HepG2 (cell line): ENCODE measurements around the gene PGPEP1. TPM values are rescaled to one million over a fixed set of nuclear protein-coding genes. Genes with fewer than 3 reads are reported as not detected.

Experiments
- AFF4 ChIP-seq: sonication (generic); formaldehyde crosslinking; IDR thresholded peaks from 2 replicates; pipeline ENCODE4 v1.4.0; 2020; ENCODE audit warnings: missing genetic modification reagents
- AGO2 ChIP-seq: fragments of 200-400 bp; formaldehyde crosslinking; optimal IDR thresholded peaks from 2 replicates; pipeline ENCODE3; 2017; ENCODE audit warnings: mild to moderate bottlenecking, low read depth, low read length, moderate library complexity
- ARHGAP35 ChIP-seq: sonication (generic); formaldehyde crosslinking; IDR thresholded peaks from 2 replicates; pipeline ENCODE4 v1.9.0; 2022; ENCODE audit warnings: mild to moderate bottlenecking, inconsistent platforms, moderate library complexity, missing genetic modification reagents, borderline replicate concordance
- BRF2 ChIP-seq: sonication (generic); formaldehyde crosslinking; IDR thresholded peaks from 2 replicates; pipeline ENCODE4 v1.8.1; 2022; ENCODE audit warnings: mild to moderate bottlenecking, missing genetic modification reagents
- DMAP1 ChIP-seq: IDR thresholded peaks from 2 replicates; pipeline ENCODE4 v1.6.1; 2016
- GRHL1 ChIP-seq: sonication (generic); formaldehyde crosslinking; conservative IDR thresholded peaks from 2 replicates; pipeline ENCODE4 v1.8.0; 2022; ENCODE audit warnings: missing genetic modification reagents
- HCFC1 ChIP-seq: fragments of 150-350 bp; IDR thresholded peaks from 2 replicates; pipeline ENCODE4 v1.6.1; 2014; ENCODE audit warnings: low read depth, low read length
- JARID2 ChIP-seq: sonication (generic); formaldehyde crosslinking; IDR thresholded peaks from 2 replicates; pipeline ENCODE4 v1.8.1; 2023; ENCODE audit warnings: missing genetic modification reagents, inconsistent platforms; ENCODE audit not compliant: insufficient replicate concordance
- MATR3 ChIP-seq: sonication (generic); formaldehyde crosslinking; IDR thresholded peaks from 2 replicates; pipeline ENCODE4 v1.4.0; 2020; ENCODE audit warnings: missing genetic modification reagents
- NCOA5 ChIP-seq: sonication (generic); formaldehyde crosslinking; IDR thresholded peaks from 2 replicates; pipeline ENCODE4 v1.4.0; 2020; ENCODE audit warnings: missing genetic modification reagents
- NFATC3 ChIP-seq: sonication (generic); formaldehyde crosslinking; IDR thresholded peaks from 2 replicates; pipeline ENCODE4 v1.5.1; 2020; ENCODE audit warnings: mild to moderate bottlenecking, missing genetic modification reagents
- NR2C2 ChIP-seq: sonication (generic); formaldehyde crosslinking; IDR thresholded peaks from 2 replicates; pipeline ENCODE4 v1.4.0; 2020; ENCODE audit warnings: missing genetic modification reagents, mild to moderate bottlenecking, moderate library complexity, borderline replicate concordance
- PCBP2 ChIP-seq: fragments of 200-400 bp; formaldehyde crosslinking; optimal IDR thresholded peaks from 2 replicates; pipeline ENCODE3; 2018; ENCODE audit warnings: low read length, low read depth; ENCODE audit not compliant: poor library complexity, severe bottlenecking
- U2AF2 ChIP-seq: fragments of 200-400 bp; formaldehyde crosslinking; IDR thresholded peaks from 2 replicates; pipeline ENCODE4 v1.6.1; 2017; ENCODE audit warnings: low read depth, mild to moderate bottlenecking, low read length
- ZFYVE20 ChIP-seq: sonication (generic); formaldehyde crosslinking; IDR thresholded peaks from 2 replicates; pipeline ENCODE4 v1.8.0; 2023; ENCODE audit warnings: low read depth, mild to moderate bottlenecking, moderate library complexity, missing genetic modification reagents, borderline replicate concordance
- ZNF274 ChIP-seq: sonication (generic); formaldehyde crosslinking; IDR thresholded peaks from 2 replicates; pipeline ENCODE4 v1.5.1; 2020; ENCODE audit warnings: mild to moderate bottlenecking, missing genetic modification reagents
- ZNF770 ChIP-seq: sonication (generic); formaldehyde crosslinking; IDR thresholded peaks from 2 replicates; pipeline ENCODE4 v1.5.0; 2020; ENCODE audit warnings: mild to moderate bottlenecking, missing genetic modification reagents
- ZNF790 ChIP-seq: sonication (generic); formaldehyde crosslinking; IDR thresholded peaks from 2 replicates; pipeline ENCODE4 v1.8.0; 2022; ENCODE audit warnings: missing genetic modification reagents, mild to moderate bottlenecking, borderline replicate concordance
- ZSCAN30 ChIP-seq: sonication (generic); formaldehyde crosslinking; IDR thresholded peaks from 2 replicates; pipeline ENCODE4 v1.5.0; 2020; ENCODE audit warnings: mild to moderate bottlenecking, missing genetic modification reagents
- polyA plus RNA-seq, 8 experiments: library from polyadenylated mRNA; depleted of rRNA in 3 of 8; stranded (reverse) in 7 of 8; unstranded in 1 of 8; fragments of >200 nt; fragmentation: Illumina TruSeq in 4 of 8; extraction: Trizol in 4 of 8; gene quantifications; 2 replicates each; pipeline versions ENCODE4 v1.2.1 to v1.2.3, GENCODE V29; 2011 to 2016; ENCODE audit warnings: low read depth in 4 of 8, missing spikeins in 1 of 8, mixed read lengths in 1 of 8; ENCODE audit not compliant: insufficient read depth in 1 of 8
- total RNA-seq, 5 experiments: library from RNA; depleted of rRNA; stranded (reverse); fragments of >200 nt; fragmentation: Illumina TruSeq; extraction: Trizol; gene quantifications; 2 replicates each; pipeline ENCODE4 v1.2.3, GENCODE V29; 2016; ENCODE audit warnings: low read depth in 1 of 5

The PGPEP1 gene
- total and polyA plus RNA-seq, 2 of the 13 experiments (the other 11 are each of a cell fraction or from before 2014, with no cell fraction given), result 53.1 to 56.6 TPM

- peak; percentile 72; the same call in 1 of the 2 replicates for TF ChIP-seq DMAP1 (CRISPR knock-in tag)
- no peak for TF ChIP-seq PCBP2
- no peak for TF ChIP-seq U2AF2
- TF ChIP-seq ZFYVE20 (CRISPR knock-in tag), result no peak
- TF ChIP-seq NCOA5, result no peak
- TF ChIP-seq ZNF274 (CRISPR knock-in tag), result peak; percentile 81
- no peak for TF ChIP-seq NFATC3 (CRISPR knock-in tag)
- TF ChIP-seq GRHL1 (CRISPR knock-in tag), result no peak
- no peak for TF ChIP-seq AGO2
- no peak for TF ChIP-seq HCFC1
- TF ChIP-seq MATR3 (CRISPR knock-in tag), result no peak
- no peak for TF ChIP-seq ZSCAN30 (CRISPR knock-in tag)
- TF ChIP-seq ZNF770 (CRISPR knock-in tag), result peak; percentile 99
- TF ChIP-seq AFF4, result no peak
- no peak; the same call in 1 of the 2 replicates for TF ChIP-seq ZNF790
- no peak; the same call in 1 of the 2 replicates for TF ChIP-seq BRF2
- peak; percentile 90 for TF ChIP-seq NR2C2 (CRISPR knock-in tag)
- TF ChIP-seq ARHGAP35, result peak; percentile 28; the same call in 1 of the 2 replicates
- no peak for TF ChIP-seq JARID2 (CRISPR knock-in tag)
Observed at GRCh38 chr19:18379803-18380747, 39.7 kb downstream of the PGPEP1 start (continued).
